Retinal pigment epithelial cell (primary cell): Measurements from ENCODE around the gene CABLES1.
"Not testable (repeated sequence)": the region's sequence is repeated elsewhere in the genome, so short reads cannot be mapped to it uniquely, and the experiment has no call there.

Source experiments
- DNase-seq: peaks from one replicate; pipeline ENCODE4 v3.0.0-alpha.2; 2010; ENCODE audit warnings: low read depth
- H3K4me3 ChIP-seq: 2 replicates; pipeline ENCODE4 v1.5.1; 2011; ENCODE audit warnings: mild to moderate bottlenecking, low read length, control low read depth, moderate library complexity
- TF ChIP-seq, protein P1 (sequence below): conservative IDR thresholded peaks from 2 replicates; pipeline ENCODE4 v1.5.1; 2011; ENCODE audit warnings: low read depth, low read length, control low read depth, inconsistent platforms

Gene CABLES1

DNA sequence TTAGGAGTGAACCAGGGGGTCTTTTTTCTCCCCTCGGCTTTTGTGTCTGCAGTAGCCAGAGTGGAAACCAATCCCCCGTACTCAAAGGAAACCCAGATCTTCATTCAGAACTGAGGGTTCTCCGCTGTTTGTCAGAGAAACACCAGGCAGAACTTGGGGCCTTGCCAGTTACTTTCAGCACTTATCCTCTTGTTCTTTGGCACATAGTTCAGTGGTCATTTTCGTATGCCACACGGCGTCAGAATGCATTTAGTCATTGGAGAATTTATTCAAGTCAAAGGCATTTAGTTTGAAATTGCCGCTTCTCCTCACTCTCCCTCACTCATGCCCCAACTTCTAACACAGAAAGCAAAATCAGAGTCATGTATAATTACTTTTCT, 102.9 kb downstream of the CABLES1 start:
- TF ChIP-seq, protein P1, sequence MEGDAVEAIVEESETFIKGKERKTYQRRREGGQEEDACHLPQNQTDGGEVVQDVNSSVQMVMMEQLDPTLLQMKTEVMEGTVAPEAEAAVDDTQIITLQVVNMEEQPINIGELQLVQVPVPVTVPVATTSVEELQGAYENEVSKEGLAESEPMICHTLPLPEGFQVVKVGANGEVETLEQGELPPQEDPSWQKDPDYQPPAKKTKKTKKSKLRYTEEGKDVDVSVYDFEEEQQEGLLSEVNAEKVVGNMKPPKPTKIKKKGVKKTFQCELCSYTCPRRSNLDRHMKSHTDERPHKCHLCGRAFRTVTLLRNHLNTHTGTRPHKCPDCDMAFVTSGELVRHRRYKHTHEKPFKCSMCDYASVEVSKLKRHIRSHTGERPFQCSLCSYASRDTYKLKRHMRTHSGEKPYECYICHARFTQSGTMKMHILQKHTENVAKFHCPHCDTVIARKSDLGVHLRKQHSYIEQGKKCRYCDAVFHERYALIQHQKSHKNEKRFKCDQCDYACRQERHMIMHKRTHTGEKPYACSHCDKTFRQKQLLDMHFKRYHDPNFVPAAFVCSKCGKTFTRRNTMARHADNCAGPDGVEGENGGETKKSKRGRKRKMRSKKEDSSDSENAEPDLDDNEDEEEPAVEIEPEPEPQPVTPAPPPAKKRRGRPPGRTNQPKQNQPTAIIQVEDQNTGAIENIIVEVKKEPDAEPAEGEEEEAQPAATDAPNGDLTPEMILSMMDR: no peak
- H3K4me3 ChIP-seq: no peak overlapping the region
- peak; percentile 75 for DNase-seq

DNA sequence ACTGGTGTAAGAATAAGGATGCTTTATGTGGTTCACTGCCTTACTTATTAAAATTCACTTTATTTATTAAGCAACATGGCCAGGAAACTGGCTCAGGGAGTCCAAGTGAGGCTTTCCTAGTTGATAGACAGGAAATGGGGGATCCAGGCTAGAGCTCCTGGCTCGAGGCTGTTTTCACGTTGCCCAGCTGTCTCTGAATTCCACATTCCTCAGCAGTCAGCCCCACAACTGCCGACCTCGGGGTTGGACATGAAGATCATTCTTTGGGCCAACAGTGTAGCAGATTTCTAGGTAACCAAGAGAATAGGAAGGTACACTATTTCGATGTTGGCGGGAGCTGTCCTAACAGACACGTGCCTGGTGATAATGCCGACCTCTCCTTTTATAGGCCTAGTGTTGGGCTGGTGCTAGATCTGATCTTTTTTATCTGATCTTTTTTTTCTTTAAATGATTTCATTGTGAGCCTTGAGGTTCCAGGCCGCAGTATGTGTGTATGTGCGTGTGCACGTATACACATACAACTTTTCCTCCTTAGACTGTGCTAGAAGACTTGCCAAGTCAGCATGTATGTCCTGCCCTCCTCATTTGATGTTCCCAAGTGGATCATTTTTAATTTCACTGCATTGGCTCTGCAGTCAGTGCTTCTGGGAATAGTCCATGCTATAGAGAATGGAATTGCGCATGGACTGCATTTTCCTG, 103.5 kb downstream of the CABLES1 start:
- TF ChIP-seq, protein P1: no peak
- DNase-seq: no peak
- no peak overlapping the region for H3K4me3 ChIP-seq

DNA sequence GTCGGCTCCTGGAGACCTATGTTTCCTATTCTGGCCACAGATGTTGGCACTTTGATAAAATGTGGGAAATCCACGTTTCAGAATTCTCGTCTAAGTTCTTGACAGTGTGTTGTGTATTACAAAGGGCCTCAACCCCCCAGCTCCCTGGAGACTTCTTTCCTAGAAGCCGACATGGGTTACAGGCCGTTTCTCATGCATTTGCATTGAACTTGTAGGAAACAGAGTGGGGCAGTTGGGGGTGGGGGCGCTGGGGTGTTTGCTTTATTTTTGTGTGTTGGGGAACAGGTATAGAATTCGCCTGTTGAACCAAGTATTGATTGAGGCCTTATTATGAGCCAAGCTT, 104.0 kb downstream of the CABLES1 start:
- DNase-seq: no peak
- TF ChIP-seq, protein P1: no peak
- H3K4me3 ChIP-seq: no peak overlapping the region

DNA sequence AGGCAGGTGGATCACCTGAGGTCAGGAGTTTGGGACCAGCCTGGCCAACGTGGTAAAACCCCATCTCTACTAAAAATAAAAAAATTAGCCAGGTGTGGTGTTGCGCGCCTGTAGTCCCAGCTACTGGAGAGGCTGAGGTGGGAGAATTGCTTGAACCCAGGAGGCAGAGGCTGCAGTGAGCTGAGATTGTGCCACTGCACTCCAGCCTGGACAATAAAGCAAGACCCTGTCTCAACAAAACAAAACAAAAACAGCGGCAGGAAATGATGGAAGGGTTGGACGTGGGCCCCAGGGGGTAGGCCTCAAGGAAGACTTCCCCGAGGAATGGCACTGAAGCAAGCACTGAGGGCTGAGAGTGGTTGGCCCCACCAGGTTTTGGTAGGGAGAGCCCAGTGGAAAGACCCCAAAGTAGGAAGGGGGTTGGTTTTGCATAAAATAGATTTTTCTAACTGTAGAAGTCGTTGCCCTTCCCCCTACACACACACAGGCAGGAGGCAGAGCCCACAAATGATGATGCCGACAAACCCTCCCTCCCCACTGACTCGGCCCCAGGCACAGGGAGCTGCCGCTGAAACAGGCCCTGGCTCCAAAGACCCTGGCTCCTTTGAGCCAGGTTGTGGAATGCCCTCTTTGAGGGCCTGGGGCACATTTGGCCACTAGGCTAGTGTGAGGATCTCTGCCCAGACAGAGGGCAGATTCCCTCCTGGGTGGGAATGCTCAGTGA, 104.8 kb downstream of the CABLES1 start:
- TF ChIP-seq, protein P1: no peak
- DNase-seq: no peak

DNA sequence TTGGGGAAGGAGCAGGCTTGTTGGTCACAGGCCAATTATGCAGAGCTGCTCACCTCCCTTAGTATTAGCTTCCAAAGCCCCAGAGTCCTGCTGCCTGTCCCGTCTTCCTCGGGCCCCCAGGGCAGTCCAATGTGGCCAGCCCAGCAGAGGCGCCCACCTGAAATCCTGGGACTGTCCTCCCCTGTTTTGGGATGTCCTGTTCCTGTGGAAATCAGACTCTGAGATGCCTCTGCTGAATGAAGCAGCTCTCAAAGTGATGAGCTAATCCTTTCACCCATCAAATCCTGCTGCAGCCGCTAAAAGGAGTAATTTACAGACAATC, 105.3 kb downstream of the CABLES1 start:
- H3K4me3 ChIP-seq: no peak overlapping the region
- TF ChIP-seq, protein P1: no peak
- no peak for DNase-seq

More for the DNA sequence above, 104.8 kb downstream of the CABLES1 start:
- H3K4me3 ChIP-seq: no peak overlapping the region

DNA sequence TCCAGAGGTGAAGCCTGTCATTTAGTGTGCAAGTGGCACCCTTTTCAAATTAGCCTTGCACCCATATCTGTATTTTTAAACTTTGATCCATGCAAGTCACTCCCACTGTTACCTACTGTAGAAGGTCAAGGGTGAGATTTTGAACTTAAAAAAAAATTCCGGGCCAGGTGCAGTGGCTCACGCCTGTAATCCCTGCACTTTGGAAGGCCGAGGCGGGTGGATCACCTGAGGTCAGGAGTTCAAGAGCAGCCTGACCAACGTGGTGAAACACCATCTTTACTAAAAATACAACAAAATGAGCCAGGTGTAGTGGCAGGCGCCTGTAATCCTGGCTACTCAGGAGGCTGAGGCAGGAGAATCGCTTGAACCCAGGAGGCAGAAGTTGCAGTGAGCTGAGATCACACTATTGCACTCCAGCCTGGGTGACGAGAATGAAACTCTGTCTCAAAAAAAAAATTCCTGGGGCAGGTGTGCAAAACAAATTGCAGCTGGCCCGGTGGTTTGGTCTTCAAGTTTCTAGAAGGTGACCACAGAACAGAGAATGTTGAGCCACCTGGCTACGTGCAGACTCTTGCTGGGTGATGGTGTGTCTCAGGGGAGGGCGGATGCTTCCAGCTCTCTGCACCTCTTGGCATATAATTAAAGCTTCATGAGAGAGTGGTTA, 106.7 kb downstream of the CABLES1 start:
- H3K4me3 ChIP-seq, DNase-seq: not testable (repeated sequence)

DNA sequence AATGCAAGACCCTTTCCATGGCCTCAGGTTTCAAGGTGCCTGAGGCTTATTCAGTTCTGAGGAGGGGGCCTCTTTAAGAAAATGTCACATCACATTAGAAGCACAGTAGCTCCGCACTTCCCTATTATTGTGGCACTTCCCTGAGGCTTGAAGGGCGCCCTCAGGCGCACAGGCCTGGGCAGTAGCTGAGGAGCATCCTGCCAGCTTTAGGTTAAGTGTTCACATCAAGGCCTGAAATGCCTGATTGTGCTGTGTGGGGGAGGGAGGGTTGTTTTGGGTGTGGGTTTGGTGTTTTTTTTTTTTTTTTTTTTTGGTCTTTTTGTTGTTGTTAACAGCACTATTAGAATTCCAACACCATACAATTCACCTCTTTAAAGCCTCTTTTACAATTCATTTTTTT, 107.9 kb downstream of the CABLES1 start:
- no peak overlapping the region for H3K4me3 ChIP-seq
- TF ChIP-seq, protein P1: no peak
- no peak for DNase-seq
